ENCODE results near the gene GP1BB. TPM values are rescaled to one million over a fixed set of nuclear protein-coding genes. Genes with fewer than 3 reads are reported as not detected.

Gene GP1BB
- total RNA-seq, 1 experiment from 2014 or later, result not detected

DNA sequence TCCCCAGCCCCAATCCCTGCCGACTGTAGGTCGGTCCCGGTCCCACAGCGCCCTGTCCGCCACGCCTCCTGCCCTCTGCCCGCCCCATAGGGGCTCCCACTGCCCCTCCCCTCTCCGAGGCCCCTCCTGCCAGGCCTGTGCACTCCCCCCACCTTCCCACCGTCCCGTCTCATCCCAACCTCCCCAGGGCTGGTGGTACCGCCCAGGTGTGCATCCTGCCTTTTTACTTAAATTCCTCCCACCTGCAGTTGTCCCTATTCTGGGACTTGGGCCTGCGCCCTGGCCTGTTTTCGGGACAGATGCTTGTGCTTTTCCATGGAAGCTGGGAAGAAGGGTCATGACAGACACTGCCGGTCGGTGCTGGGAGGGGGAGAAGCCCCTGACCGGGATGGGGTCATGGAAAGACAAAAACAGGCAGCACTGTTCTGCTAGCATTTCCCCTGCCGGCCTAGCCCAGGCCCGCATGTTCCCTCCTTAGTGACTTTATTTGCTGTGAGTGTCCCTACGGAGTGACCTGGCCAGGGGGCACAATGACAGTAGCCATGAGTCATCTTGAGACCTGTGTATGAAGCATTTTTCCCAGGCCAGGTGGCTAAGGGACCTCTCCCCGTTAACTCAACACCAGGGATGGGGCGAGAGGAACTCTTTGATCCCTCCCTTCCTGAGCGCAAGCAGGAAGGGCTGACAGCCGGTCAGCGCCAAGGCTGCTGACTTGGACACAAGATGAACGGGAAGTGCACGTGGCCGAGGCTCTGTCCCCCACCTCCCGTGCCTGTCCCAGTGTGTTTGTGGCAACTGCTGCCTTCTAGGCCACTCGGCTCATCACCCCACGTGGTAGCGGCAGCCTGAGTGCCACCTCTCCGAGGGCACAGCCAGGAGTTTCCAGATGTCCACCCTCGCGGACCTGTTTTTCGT, 44.3 kb downstream of the GP1BB start:
- Mint-ChIP-seq H3K27me3 (ENCODE audit: unreplicated experiment) (peaks cover 81% of the 10 kb centered on the region), H3K27ac (ENCODE audit: unreplicated experiment) (no peak overlapping the region), H3K4me3 (ENCODE audit: low read depth, unreplicated experiment) (peak overlapping the region; percentile 70), H3K4me1 (ENCODE audit: low read depth, unreplicated experiment) (no peaks in the 10 kb centered on the region), H3K36me3 (ENCODE audit: insufficient read depth, unreplicated experiment) (no peaks in the 10 kb centered on the region), H3K9me3 (ENCODE audit: low read depth, unreplicated experiment) (no peaks in the 10 kb centered on the region)
- intact Hi-C loops (cut with micrococcal nuclease; ENCODE audit: unreplicated experiment), result no loop called here
- TF ChIP-seq, protein P1, sequence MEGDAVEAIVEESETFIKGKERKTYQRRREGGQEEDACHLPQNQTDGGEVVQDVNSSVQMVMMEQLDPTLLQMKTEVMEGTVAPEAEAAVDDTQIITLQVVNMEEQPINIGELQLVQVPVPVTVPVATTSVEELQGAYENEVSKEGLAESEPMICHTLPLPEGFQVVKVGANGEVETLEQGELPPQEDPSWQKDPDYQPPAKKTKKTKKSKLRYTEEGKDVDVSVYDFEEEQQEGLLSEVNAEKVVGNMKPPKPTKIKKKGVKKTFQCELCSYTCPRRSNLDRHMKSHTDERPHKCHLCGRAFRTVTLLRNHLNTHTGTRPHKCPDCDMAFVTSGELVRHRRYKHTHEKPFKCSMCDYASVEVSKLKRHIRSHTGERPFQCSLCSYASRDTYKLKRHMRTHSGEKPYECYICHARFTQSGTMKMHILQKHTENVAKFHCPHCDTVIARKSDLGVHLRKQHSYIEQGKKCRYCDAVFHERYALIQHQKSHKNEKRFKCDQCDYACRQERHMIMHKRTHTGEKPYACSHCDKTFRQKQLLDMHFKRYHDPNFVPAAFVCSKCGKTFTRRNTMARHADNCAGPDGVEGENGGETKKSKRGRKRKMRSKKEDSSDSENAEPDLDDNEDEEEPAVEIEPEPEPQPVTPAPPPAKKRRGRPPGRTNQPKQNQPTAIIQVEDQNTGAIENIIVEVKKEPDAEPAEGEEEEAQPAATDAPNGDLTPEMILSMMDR (IDR thresholded peaks at IDR 0.05; ENCODE audit: unreplicated experiment), result no peak
- DNase-seq, result no peak
- CTCF ChIA-PET, result interaction anchor here (1.0 kb wide), 1 partner anchor 37 kb away, joined by 3 read pairs; no protein-coding TSS in a partner anchor
- no TSS peak for BruUV-seq (replicated peaks)

- H3K4me1 Mint-ChIP-seq (ENCODE audit: low read depth, unreplicated experiment), result no peaks in the 10 kb centered on the region
- H3K4me3 Mint-ChIP-seq (ENCODE audit: low read depth, unreplicated experiment), result no peak overlapping the region
- CTCF ChIA-PET, result no interaction called here
- TF ChIP-seq, protein P1 (IDR thresholded peaks at IDR 0.05; ENCODE audit: unreplicated experiment), result no peak
- H3K9me3 Mint-ChIP-seq (ENCODE audit: low read depth, unreplicated experiment), result no peaks in the 10 kb centered on the region
- H3K27ac Mint-ChIP-seq (ENCODE audit: unreplicated experiment), result no peak overlapping the region
- H3K36me3 Mint-ChIP-seq (ENCODE audit: insufficient read depth, unreplicated experiment), result no peaks in the 10 kb centered on the region
- peaks cover 81% of the 10 kb centered on the region for H3K27me3 Mint-ChIP-seq (ENCODE audit: unreplicated experiment)
- no TSS peak for BruUV-seq (replicated peaks)
- intact Hi-C loops (cut with micrococcal nuclease; ENCODE audit: unreplicated experiment), result no loop called here
- DNase-seq, result no peak
Observed at GRCh38 chr22:19769393-19769715, 46.0 kb downstream of the GP1BB start.

DNA sequence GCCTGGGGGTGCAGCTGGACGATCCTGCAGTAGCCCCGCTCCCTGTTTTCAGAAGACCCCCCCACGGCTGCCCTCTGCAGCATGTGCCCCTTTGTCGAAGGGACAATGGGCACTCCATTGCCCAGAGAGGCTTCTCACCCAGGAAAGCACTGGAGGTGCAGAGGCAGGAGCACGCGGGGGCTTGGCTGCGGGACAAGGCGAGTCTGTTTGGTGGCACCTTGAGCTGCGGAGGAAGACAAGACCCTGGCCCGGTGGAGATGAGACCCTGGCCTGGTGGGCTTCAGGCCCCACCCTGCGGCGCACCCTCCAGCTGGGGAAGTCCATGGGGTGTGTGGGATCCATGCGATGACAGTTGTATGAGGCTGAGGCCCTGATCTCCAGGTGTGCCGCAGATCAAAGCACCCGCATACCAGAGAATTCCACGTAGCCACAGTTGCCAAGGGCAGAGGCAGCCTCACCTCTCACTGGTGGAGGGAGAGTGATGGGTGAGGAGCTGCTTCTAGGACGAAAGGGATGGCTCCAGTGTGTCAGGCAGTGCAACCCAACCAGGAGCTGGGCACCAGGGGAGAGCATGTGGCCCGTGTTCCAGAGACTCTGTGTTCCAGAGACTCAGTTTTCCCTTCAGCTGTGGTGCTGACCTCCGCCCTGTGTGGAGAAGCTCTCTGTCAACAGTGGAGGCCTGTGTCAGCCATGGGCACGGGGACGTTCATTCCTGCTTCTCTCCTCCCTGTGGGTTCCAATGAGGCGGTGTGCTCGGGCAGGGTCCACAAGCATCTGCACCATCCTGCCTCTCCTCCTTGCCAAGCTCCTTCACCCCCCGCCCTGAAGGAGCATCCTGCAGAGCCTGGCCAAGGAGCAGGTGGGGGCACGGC, 47.2 kb downstream of the GP1BB start:
- no peak for DNase-seq
- no TSS peak for BruUV-seq (replicated peaks)
- no peaks in the 10 kb centered on the region for H3K4me1 Mint-ChIP-seq (ENCODE audit: low read depth, unreplicated experiment)
- no peak overlapping the region for H3K27ac Mint-ChIP-seq (ENCODE audit: unreplicated experiment)
- H3K36me3 Mint-ChIP-seq (ENCODE audit: insufficient read depth, unreplicated experiment), result no peaks in the 10 kb centered on the region
- H3K4me3 Mint-ChIP-seq (ENCODE audit: low read depth, unreplicated experiment), result no peak overlapping the region
- no peaks in the 10 kb centered on the region for H3K9me3 Mint-ChIP-seq (ENCODE audit: low read depth, unreplicated experiment)
- H3K27me3 Mint-ChIP-seq (ENCODE audit: unreplicated experiment), result peaks cover 78% of the 10 kb centered on the region
- TF ChIP-seq, protein P1 (IDR thresholded peaks at IDR 0.05; ENCODE audit: unreplicated experiment), result no peak
- CTCF ChIA-PET, result interaction anchor here (0.5 kb wide), 1 partner anchor 153 kb away, joined by 3 read pairs; no protein-coding TSS in a partner anchor
- intact Hi-C loops (cut with micrococcal nuclease; ENCODE audit: unreplicated experiment), result no loop called here

DNA sequence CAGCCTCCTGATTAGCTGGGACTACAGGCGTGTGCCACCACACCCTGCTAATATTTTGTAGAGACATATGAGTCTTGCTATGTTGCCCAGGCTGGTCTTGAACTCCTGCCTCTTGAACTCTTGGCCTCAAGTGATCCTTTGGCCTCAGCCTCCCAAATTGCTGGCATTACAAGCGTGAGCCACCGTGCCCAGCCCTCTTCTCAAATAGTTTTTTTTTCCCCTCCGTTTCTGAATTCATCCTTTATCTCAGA, 49.0 kb downstream of the GP1BB start:
- Mint-ChIP-seq H3K36me3 (ENCODE audit: insufficient read depth, unreplicated experiment) (no peaks in the 10 kb centered on the region), H3K27ac (ENCODE audit: unreplicated experiment) (no peak overlapping the region), H3K27me3 (ENCODE audit: unreplicated experiment) (peaks cover 72% of the 10 kb centered on the region), H3K4me3 (ENCODE audit: low read depth, unreplicated experiment) (no peak overlapping the region), H3K9me3 (ENCODE audit: low read depth, unreplicated experiment) (no peaks in the 10 kb centered on the region), H3K4me1 (ENCODE audit: low read depth, unreplicated experiment) (no peaks in the 10 kb centered on the region)
- no TSS peak for BruUV-seq (replicated peaks)
- no peak for DNase-seq
- intact Hi-C loops (cut with micrococcal nuclease; ENCODE audit: unreplicated experiment), result no loop called here
- TF ChIP-seq, protein P1 (IDR thresholded peaks at IDR 0.05; ENCODE audit: unreplicated experiment), result no peak
- CTCF ChIA-PET, result interaction anchor here (1.5 kb wide), 1 partner anchor 16 kb away, joined by 3 read pairs; no protein-coding TSS in a partner anchor
